ENCODE measurements around the gene JPH2. TPM values are rescaled to one million over a fixed set of nuclear protein-coding genes. Genes with fewer than 3 reads are reported as not detected.

The JPH2 gene
- total RNA-seq, 1 experiment from 2014 or later, result 0.81 TPM

- peaks cover 3% of the 10 kb centered on the region; the same call in 1 of the 2 replicates for H3K27me3 Mint-ChIP-seq (ENCODE audit: low read depth)
- TF ChIP-seq NFYB (CRISPR knock-in tag; conservative IDR thresholded peaks at IDR 0.05; ENCODE audit: low read depth) (no peak), CBFB (CRISPR knock-in tag; IDR thresholded peaks at IDR 0.05; ENCODE audit: low read depth) (no peak), ELF4 (CRISPR knock-in tag; IDR thresholded peaks at IDR 0.05; ENCODE audit: low read depth) (no peak), STAT6 (CRISPR knock-in tag; conservative IDR thresholded peaks at IDR 0.05; ENCODE audit: low read depth) (no peak), ZNF671 (CRISPR knock-in tag; IDR thresholded peaks at IDR 0.05) (no peak), CDX4 (CRISPR knock-in tag; IDR thresholded peaks at IDR 0.05; ENCODE audit: borderline replicate concordance) (no peak), FOXJ3 (CRISPR knock-in tag; IDR thresholded peaks at IDR 0.05; ENCODE audit: borderline replicate concordance) (no peak), SMAD3 (CRISPR knock-in tag; IDR thresholded peaks at IDR 0.05; ENCODE audit: borderline replicate concordance) (no peak), SP1 (CRISPR knock-in tag; conservative IDR thresholded peaks at IDR 0.05) (no peak), ATF3 (CRISPR knock-in tag; conservative IDR thresholded peaks at IDR 0.05) (no peak), MLX (CRISPR knock-in tag; IDR thresholded peaks at IDR 0.05) (no peak), ZBTB43 (CRISPR knock-in tag; IDR thresholded peaks at IDR 0.05) (no peak), JAZF1 (CRISPR knock-in tag; IDR thresholded peaks at IDR 0.05) (no peak), ZBTB21 (CRISPR knock-in tag; IDR thresholded peaks at IDR 0.05; ENCODE audit: borderline replicate concordance) (no peak), EMX1 (CRISPR knock-in tag; IDR thresholded peaks at IDR 0.05) (no peak), ZNF423 (CRISPR knock-in tag; IDR thresholded peaks at IDR 0.05) (no peak), ZNF416 (CRISPR knock-in tag; IDR thresholded peaks at IDR 0.05) (no peak), ZNF512 (CRISPR knock-in tag; IDR thresholded peaks at IDR 0.05; ENCODE audit: borderline replicate concordance) (no peak), PREB (CRISPR knock-in tag; IDR thresholded peaks at IDR 0.05; ENCODE audit: borderline replicate concordance) (no peak), TEAD4 (CRISPR knock-in tag; IDR thresholded peaks at IDR 0.05) (no peak)
- POLR2A ChIA-PET, result no interaction called here
- no peaks in the 10 kb centered on the region for H3K36me3 Mint-ChIP-seq
- no peak for DNase-seq (ENCODE audit: low spot score)
- CTCF ChIA-PET, result interaction anchor here (1.0 to 1.2 kb wide), 2 partner anchors 15 kb away, joined by 5 to 6 read pairs; no protein-coding TSS in a partner anchor
- H3K27ac Mint-ChIP-seq, result no peak overlapping the region
- ATAC-seq, result no peak
- no peaks in the 10 kb centered on the region for H3K4me1 Mint-ChIP-seq
- no peak overlapping the region for H3K4me3 Mint-ChIP-seq
- no peaks in the 10 kb centered on the region for H3K9me3 Mint-ChIP-seq
Observed at GRCh38 chr20:44174996-44175765, 11.8 kb downstream of the JPH2 start.

Data from WTC11 (cell line).